VCaP (cell line): Measurements from ENCODE around the gene FKRP.
A peak's percentile ranks its signal among the peaks of the same experiment; 100 is the strongest.

Experiments used
- H3K27ac ChIP-seq: fragments of 450-650 bp; 2 replicates; pipeline ENCODE4 v1.5.1; 2017
- CTCF ChIP-seq: fragments of 450-650 bp; conservative IDR thresholded peaks from 2 replicates; pipeline ENCODE4 v1.5.1; 2017; ENCODE audit warnings: mild to moderate bottlenecking, moderate library complexity

Gene FKRP

GRCh38 chr19:46717034-46717715 lies 28.7 kb upstream of the FKRP start, which contains the start of gene PRKD2:
Gene PRKD2 (minus strand): TSS chr19:46717114. CDS start chr19:46716370, 744 bp downstream.
- TF ChIP-seq CTCF, result no peak
- peak within 1 kb of the TSS; percentile 95 for H3K27ac ChIP-seq

- TF ChIP-seq CTCF, result no peak
Measured at GRCh38 chr19:46717716-46718143, 28.1 kb upstream of the FKRP start.

GRCh38 chr19:46718157-46718933 lies 27.5 kb upstream of the FKRP start:
- no peak for TF ChIP-seq CTCF
- H3K27ac ChIP-seq, result peak overlapping the region; percentile 95

More at GRCh38 chr19:46717716-46718143, 28.1 kb upstream of the FKRP start:
- peak overlapping the region; percentile 95 for H3K27ac ChIP-seq

GRCh38 chr19:46718934-46719622 lies 26.8 kb upstream of the FKRP start:
- H3K27ac ChIP-seq, result peak overlapping the region; percentile 95; the same call in 1 of the 2 replicates
- no peak for TF ChIP-seq CTCF

- H3K27ac ChIP-seq, result peak overlapping the region; percentile 95; the same call in 1 of the 2 replicates
- TF ChIP-seq CTCF, result no peak
Measured at GRCh38 chr19:46719629-46720502, 26.0 kb upstream of the FKRP start.

- no peak for TF ChIP-seq CTCF
- H3K27ac ChIP-seq, result peak overlapping the region; percentile 95; the same call in 1 of the 2 replicates
Measured at GRCh38 chr19:46720503-46721239, 25.2 kb upstream of the FKRP start.
